PC-3 (cell line): ENCODE results near the gene SLC35F5. TPM values are rescaled to one million over a fixed set of nuclear protein-coding genes. Genes with fewer than 3 reads are reported as not detected.

Experiments used
- ATAC-seq: fragments of 200-7000 bp; cut with Tn5 transposase; 2 replicates; pipeline ENCODE4 v1.9.1; 2020; ENCODE audit warnings: mild to moderate bottlenecking, moderate library complexity
- BruUV-seq: library from RNA; stranded (reverse); fragments of 400-500 nt; replicated peaks from 2 replicates; lab custom pipeline; 2021; lab: Mats Ljungman, UMichigan
- CTCF ChIA-PET: fragments of 300-600 bp; sonication (Branson Sonifier 250); formaldehyde crosslinking; loops from one replicate; lab custom pipeline; 2022; ENCODE audit warnings: antibody characterized with exemption; lab: Charles Lee
- POLR2A ChIA-PET: fragments of 300-600 bp; sonication (Branson Sonifier 250); formaldehyde crosslinking; loops from one replicate; lab custom pipeline; 2022; ENCODE audit warnings: antibody characterized with exemption; ENCODE audit not compliant: unreplicated experiment; lab: Charles Lee
- DNase-seq: peaks from one replicate; pipeline ENCODE4 v3.0.0-alpha.2; 2015
- H2AFZ ChIP-seq: fragments of 300-600 bp; sonication (generic); 2 replicates; pipeline ENCODE4 v1.6.0; 2016; ENCODE audit warnings: antibody characterized with exemption, low read length
- H3F3A ChIP-seq: fragments of 300-600 bp; sonication (generic); one replicate; pipeline ENCODE4 v1.6.0; 2017; ENCODE audit warnings: antibody characterized with exemption, low read length, control low read depth, mild to moderate bottlenecking; ENCODE audit not compliant: unreplicated experiment
- H3K27ac ChIP-seq: fragments of 300-600 bp; sonication (generic); 2 replicates; pipeline ENCODE4 v1.5.1; 2016; ENCODE audit warnings: mild to moderate bottlenecking, low read length
- H3K27me3 ChIP-seq: fragments of 300-600 bp; sonication (generic); 2 replicates; pipeline ENCODE4 v1.6.1; 2016; ENCODE audit warnings: low read length, mixed read lengths
- H3K36me3 ChIP-seq: fragments of 300-600 bp; sonication (generic); 2 replicates; pipeline ENCODE4 v1.6.1; 2016; ENCODE audit warnings: low read depth, mixed run types, low read length, mixed read lengths
- H3K4me1 ChIP-seq: fragments of 300-600 bp; sonication (generic); 2 replicates; pipeline ENCODE4 v1.5.1; 2016; ENCODE audit warnings: low read length; ENCODE audit not compliant: insufficient read depth
- H3K4me2 ChIP-seq: fragments of 300-600 bp; sonication (generic); 2 replicates; pipeline ENCODE4 v1.6.0; 2016; ENCODE audit warnings: low read length
- H3K4me3 ChIP-seq: fragments of 300-600 bp; sonication (generic); 2 replicates; pipeline ENCODE4 v1.5.1; 2016; ENCODE audit warnings: mild to moderate bottlenecking, low read length, mixed read lengths
- H3K79me2 ChIP-seq: fragments of 300-600 bp; sonication (generic); 2 replicates; pipeline ENCODE4 v1.6.1; 2017; ENCODE audit warnings: low read length, mixed read lengths
- H3K9ac ChIP-seq: fragments of 300-600 bp; sonication (generic); 2 replicates; pipeline ENCODE4 v1.6.0; 2016; ENCODE audit warnings: mild to moderate bottlenecking, low read length
- H3K9me2 ChIP-seq: fragments of 300-600 bp; sonication (generic); replicated peaks from 2 replicates; pipeline ENCODE4 v1.6.1; 2016; ENCODE audit warnings: mixed run types, low read length, mixed read lengths
- H3K9me3 ChIP-seq: fragments of 300-600 bp; sonication (generic); 2 replicates; pipeline ENCODE4 v1.6.1; 2016; ENCODE audit warnings: low read length, mixed read lengths
- H4K20me1 ChIP-seq: fragments of 300-600 bp; sonication (generic); 2 replicates; pipeline ENCODE4 v1.6.1; 2016; ENCODE audit warnings: low read length, mixed read lengths
- CTCF ChIP-seq: fragments of 300-600 bp; sonication (generic); conservative IDR thresholded peaks from 2 replicates; pipeline ENCODE4 v1.5.1; 2017; ENCODE audit warnings: antibody characterized with exemption, low read depth, mild to moderate bottlenecking, low read length
- EZH2 ChIP-seq: fragments of 300-600 bp; sonication (generic); IDR thresholded peaks from one replicate; pipeline ENCODE4 v1.6.1; 2017; ENCODE audit warnings: antibody characterized with exemption, mild to moderate bottlenecking, low read length; ENCODE audit not compliant: unreplicated experiment
- EZH2phosphoT487 ChIP-seq: fragments of 300-600 bp; sonication (generic); IDR thresholded peaks from 2 replicates; pipeline ENCODE4 v1.6.1; 2018; ENCODE audit warnings: mild to moderate bottlenecking, antibody characterized with exemption, low read length, borderline replicate concordance
- intact Hi-C: fragments of 100-400 bp; cut with micrococcal nuclease; formaldehyde crosslinking; loops from 2 replicates; pipeline ENCODE4 v1.9.0; 2023
- total RNA-seq: library from RNA; depleted of rRNA; stranded (reverse); fragments of >200 nt; gene quantifications from 2 replicates; pipeline ENCODE4 v1.2.3, GENCODE V29; 2014

SLC35F5 gene
- total RNA-seq, 1 experiment from 2014 or later: 55.3 TPM

- DNase-seq (no peak), ATAC-seq (no peak)
- no peak overlapping the region for H3K27ac ChIP-seq
- ChIA-PET POLR2A (no interaction called here), CTCF (no interaction called here)
- H3F3A ChIP-seq: no peaks in the 10 kb centered on the region
- no peaks in the 10 kb centered on the region for H3K36me3 ChIP-seq
- no peak overlapping the region for H3K4me2 ChIP-seq
- intact Hi-C loops: no loop called here
- H2AFZ ChIP-seq: no peak overlapping the region
- no peak for TF ChIP-seq CTCF
- TF ChIP-seq EZH2: no peak
- TF ChIP-seq EZH2phosphoT487: no peak
- H3K27me3 ChIP-seq: no peaks in the 10 kb centered on the region
- no peaks in the 10 kb centered on the region for H3K79me2 ChIP-seq
- no peak overlapping the region for H3K9ac ChIP-seq
- no peaks in the 10 kb centered on the region for H3K9me3 ChIP-seq
- BruUV-seq: no TSS peak
- no peak overlapping the region for H3K4me3 ChIP-seq
- no peaks in the 10 kb centered on the region for H4K20me1 ChIP-seq
- no peaks in the 10 kb centered on the region for H3K9me2 ChIP-seq
- H3K4me1 ChIP-seq: peaks cover 9% of the 10 kb centered on the region
Measured at GRCh38 chr2:113677330-113677729, 79.1 kb downstream of the SLC35F5 start.

DNA sequence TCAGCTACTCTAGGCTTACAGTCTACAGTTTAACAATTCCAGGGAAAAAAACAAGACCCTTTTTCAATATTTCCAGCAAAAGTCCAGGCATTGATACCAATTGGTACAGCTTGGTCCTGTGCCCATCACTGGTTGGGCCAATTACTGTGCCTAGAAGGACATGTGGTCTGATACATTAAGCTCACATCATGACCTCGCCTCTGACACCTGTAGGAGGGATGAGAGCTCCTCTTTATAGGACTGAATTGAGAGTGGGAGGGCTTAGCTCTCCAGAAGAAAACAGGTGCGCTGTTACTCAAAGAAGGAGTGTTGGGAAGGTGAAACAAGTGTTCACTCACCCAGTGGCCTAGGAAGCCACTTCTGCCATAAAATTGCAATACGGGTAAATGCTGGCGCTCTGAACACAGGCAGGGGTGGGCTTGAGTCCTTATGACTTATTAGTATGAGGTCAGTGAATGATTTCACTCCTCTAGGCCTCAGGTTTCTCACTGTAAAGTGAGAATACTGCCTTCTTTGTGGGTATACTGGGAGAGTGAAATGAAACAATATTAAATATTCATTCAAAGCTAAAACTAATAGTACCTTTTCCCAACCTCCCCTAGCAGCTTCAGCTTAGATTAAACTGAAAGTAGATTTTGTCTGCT lies 79.7 kb downstream of the SLC35F5 start:
- H3K79me2 ChIP-seq: no peaks in the 10 kb centered on the region
- H3K9me3 ChIP-seq: no peaks in the 10 kb centered on the region
- no peak for ATAC-seq
- CTCF ChIA-PET: no interaction called here
- no peak overlapping the region for H3K4me3 ChIP-seq
- H3K4me1 ChIP-seq: peaks cover 9% of the 10 kb centered on the region
- no peaks in the 10 kb centered on the region for H3K36me3 ChIP-seq
- H3F3A ChIP-seq: no peaks in the 10 kb centered on the region
- no peaks in the 10 kb centered on the region for H4K20me1 ChIP-seq
- no peak overlapping the region for H3K9ac ChIP-seq
- no peak overlapping the region for H3K27ac ChIP-seq
- DNase-seq: no peak
- no peaks in the 10 kb centered on the region for H3K27me3 ChIP-seq
- no peaks in the 10 kb centered on the region for H3K9me2 ChIP-seq
- H3K4me2 ChIP-seq: no peak overlapping the region
- POLR2A ChIA-PET: no interaction called here
- no peak for TF ChIP-seq EZH2phosphoT487
- TF ChIP-seq CTCF: no peak
- no peak for TF ChIP-seq EZH2
- BruUV-seq: no TSS peak
- no peak overlapping the region for H2AFZ ChIP-seq
- intact Hi-C loops: no loop called here

DNA sequence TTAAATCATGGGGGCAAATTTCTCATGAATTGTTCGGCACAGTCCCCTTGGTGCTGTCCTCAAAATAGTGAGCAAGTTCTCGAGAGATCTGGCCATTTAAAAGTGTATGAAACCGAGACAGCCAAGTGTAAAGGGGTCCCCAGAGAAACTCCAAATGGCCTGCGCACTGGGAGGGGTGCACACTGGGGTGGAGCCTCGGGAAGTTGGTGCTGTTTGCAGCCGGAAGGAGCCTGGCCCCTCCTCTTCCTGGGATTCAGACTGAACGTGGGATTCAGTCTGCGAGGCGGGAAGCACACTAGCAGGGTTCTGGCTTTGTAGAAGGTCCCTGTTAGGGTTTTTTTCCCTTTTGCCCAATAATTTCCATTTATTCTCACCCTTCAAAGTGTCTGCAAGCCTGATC lies 80.6 kb downstream of the SLC35F5 start:
- Histone ChIP-seq H2AFZ (no peak overlapping the region), H3F3A (no peaks in the 10 kb centered on the region), H3K79me2 (no peaks in the 10 kb centered on the region), H3K4me3 (no peak overlapping the region), H3K4me1 (peaks cover 9% of the 10 kb centered on the region), H3K36me3 (no peaks in the 10 kb centered on the region), H3K4me2 (no peak overlapping the region), H3K27me3 (no peaks in the 10 kb centered on the region), H3K9me3 (no peaks in the 10 kb centered on the region), H3K9me2 (no peaks in the 10 kb centered on the region), H3K9ac (no peak overlapping the region), H4K20me1 (no peaks in the 10 kb centered on the region), H3K27ac (no peak overlapping the region)
- ATAC-seq (no peak), DNase-seq (no peak)
- CTCF ChIA-PET: no interaction called here
- TF ChIP-seq CTCF (no peak), EZH2 (no peak), EZH2phosphoT487 (no peak)
- POLR2A ChIA-PET: no interaction called here
- BruUV-seq: no TSS peak
- intact Hi-C loops: no loop called here
